Activated CD4-positive, alpha-beta T cell treated with anti-CD3 and anti-CD28 coated beads, Interleukin-2, amount 50 U/mL, for 24 hours (primary cell): Measurements from ENCODE around the gene ZNF428.
A peak's percentile ranks its signal among the peaks of the same experiment; 100 is the strongest.
"Not testable (repeated sequence)": the region's sequence is repeated elsewhere in the genome, so short reads cannot be mapped to it uniquely, and the experiment has no call there.

Source experiments
- DNase-seq, 2 donors: peaks; one replicate each; pipeline ENCODE4 v3.0.0-alpha.2; 2020; ENCODE audit warnings: low read depth in 1 of 2, low spot score in 1 of 2

The ZNF428 gene

DNA sequence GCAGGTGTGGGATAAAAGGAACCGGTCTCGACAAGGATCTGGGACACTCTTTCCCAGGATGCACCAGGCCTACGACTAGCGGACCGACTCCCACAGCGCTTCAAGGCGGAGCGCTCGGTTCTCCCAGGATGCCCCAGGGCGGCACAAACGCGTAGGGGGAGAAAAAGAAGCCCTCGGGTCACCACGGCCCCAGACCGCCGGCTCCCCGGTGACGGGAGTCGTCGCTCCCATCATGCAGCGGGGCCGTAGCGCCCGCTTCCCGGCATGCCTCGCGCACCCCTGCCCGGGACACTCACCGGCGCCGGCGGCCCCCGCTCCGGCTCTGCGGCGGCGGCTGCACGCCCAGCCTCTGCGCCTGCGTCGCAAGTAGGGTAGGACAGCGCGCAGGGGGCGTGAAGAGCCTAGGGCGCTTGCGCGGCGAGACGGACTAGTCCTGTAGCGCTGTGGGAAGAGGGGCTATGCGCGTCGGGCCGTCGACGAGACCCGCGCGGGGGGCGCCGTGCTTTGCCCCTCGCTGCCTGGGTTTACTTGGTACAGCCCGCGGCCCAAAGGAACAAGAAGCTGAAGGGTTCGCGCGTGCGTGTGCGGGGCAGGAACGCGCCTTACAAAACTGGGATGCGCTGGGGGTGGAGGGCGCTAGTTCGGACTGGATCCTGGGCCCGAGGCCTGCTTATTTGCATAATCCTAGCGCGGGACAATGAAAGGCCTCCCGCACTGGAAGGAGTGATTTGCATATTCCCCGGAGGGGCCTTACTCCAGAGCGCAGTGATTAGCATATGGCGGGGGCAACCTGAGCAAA is at the start of gene ZNF428:
ZNF428 (minus strand) TSS at position 368 of the 799 bp plus-strand sequence. CDS start 5,325 bp downstream, outside the sequence.
- peak; percentile 73 to 75 for DNase-seq

DNA sequence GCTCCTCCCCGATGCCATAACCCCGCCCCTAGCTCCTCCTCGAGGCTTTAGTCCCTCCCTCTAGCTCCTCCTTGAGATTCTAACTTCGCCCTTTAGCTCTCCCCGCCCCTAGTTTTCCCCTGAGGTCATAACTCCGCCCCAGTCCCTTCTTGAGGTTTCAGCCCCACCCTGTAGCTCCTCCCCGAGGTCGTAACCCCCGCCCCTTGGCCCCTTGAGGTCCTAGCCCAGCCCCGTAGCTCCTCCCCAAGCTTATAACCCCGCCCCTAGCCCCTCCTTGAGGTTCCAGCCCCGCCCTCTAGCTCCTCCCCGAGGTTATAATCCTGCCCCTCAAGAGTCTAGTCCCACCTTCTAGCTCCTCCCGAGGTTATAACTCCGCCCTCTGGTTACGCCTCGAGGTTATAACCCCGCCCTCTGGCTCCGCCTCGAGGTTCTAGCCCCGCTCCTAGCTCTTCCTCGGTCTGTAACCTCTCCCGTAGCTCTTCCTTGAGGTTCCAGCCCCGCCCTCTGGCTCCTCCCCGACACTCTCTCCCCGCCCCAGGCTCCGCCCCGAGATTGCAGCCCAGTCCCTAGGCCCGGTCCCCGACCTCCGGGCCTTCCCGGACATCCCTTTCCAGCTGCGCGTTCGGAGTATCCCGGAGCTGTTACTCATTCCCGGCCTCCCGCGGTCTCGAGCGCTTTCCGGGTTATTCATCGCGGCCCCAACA is 49.1 kb upstream of the ZNF428 start:
- DNase-seq: peak; percentile 91 to 95

- no peak for DNase-seq
Measured at GRCh38 chr19:43667876-43668405, 48.5 kb upstream of the ZNF428 start.

- DNase-seq: no peak
Measured at GRCh38 chr19:43667126-43667875, 47.9 kb upstream of the ZNF428 start.

DNA sequence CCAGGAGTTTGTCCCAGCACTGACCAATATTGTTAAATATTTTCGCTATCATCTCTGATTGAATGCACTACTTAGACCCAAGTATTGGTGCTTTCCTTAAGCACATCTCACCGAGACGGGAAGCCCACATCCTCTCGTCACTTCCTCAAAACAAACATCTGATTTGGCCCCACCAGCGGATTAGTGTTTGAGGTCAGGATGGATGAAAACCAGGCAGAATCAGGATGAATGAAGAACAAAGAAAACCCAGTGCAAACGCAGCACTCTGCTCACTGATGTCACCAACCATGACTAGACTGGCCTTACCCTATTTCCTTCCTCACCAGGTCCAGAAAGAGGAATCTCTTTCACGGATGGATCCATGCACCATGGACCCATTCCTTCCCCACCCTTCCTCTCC is 44.6 kb upstream of the ZNF428 start:
- DNase-seq: no peak

DNA sequence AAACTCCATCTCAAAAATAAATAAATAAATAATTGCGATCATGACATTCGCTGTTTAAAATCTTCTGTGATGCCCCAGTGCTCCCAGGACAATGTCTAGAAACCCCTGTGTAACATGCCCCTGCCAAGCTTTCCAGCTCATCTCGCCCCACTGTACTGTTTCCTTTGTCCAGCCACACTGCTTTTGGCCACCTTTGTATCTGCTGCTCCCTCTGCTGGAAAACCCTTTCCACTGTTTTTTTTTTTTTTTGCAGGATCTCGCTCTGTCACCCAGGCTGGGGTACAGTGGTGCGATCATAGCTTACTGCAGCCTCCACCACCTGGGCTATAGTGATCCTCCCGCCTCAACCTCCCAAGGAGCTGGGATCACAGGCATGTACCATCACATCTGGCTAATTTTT is 43.1 kb upstream of the ZNF428 start:
- DNase-seq: no peak

- DNase-seq: no peak
Measured at GRCh38 chr19:43660971-43661360, 41.5 kb upstream of the ZNF428 start.

- no peak for DNase-seq
Measured at GRCh38 chr19:43660301-43660970, 41.0 kb upstream of the ZNF428 start.

DNA sequence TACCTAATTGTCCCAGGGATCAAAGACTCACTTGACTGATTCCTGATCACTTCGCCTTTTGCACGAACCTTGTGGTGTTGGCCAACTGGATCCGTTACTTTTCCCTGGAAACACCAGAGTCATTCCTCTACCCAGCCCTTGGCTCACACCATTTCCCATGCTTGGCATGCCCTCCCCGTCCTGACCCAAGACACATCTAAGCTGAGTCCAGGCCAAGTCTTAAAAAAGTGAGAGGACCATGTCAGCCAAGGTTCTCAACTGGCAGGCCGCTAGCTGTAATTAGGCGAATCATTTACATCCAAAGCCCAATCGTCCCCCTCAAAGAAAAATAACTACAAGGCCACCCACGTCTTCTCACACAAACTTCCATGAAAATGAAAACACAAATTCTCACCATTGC is 39.1 kb upstream of the ZNF428 start:
- DNase-seq: no peak

DNA sequence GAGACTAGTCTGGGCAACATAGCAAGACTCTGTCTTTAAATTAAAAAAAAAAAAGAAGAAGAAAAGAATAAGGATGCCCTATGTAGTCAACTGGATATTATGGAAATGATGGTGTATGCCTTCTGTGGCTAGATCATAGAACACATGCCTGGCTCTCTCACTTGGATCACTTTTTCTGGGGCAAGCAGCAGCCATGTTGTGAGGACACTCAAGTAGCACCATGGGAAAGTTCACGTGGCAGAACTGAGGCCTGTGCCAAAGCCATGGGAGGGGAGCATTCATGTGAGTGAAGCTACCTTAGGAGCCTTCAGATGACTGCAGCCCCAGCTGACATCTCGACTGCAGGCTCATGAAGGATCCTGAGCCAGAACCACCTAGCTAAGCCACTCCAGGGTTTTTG is 38.6 kb upstream of the ZNF428 start:
- DNase-seq: no peak

DNA sequence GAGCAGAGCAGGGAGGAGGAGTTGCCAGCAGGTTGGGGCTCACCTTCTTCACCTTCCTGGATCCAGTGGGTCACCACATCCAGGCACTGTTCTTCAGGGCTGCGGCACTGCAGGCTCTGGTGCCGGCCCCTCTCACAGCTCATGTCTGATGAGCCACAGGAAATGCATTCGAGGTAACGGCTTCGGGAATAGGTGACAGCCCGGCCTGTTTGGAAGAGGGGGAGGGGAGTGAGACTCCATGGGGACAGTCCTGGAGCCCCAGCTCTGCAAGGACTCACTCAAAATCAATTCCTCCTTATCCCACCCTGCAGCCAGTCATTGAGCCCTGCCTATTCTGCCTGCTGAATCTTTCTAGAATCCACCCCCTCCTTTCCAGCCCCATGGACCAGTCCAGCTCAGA is 37.0 kb upstream of the ZNF428 start:
- no peak for DNase-seq

DNA sequence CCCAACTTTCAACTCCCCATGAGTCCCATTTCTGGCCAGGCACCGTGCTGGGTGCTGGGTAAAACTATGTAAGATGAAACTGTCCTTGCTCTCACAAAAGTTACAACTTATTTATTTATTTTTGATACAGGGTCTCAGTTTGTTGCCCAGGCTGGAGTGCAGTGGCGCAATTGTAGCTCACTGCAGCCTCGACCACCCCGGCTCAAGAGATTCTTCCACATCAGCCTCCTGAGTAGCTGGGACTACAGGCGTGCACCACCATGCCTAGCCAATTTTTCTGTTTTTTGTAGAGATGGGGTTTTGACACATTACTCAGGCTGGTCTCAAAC is 33.1 kb upstream of the ZNF428 start:
- no peak for DNase-seq

DNA sequence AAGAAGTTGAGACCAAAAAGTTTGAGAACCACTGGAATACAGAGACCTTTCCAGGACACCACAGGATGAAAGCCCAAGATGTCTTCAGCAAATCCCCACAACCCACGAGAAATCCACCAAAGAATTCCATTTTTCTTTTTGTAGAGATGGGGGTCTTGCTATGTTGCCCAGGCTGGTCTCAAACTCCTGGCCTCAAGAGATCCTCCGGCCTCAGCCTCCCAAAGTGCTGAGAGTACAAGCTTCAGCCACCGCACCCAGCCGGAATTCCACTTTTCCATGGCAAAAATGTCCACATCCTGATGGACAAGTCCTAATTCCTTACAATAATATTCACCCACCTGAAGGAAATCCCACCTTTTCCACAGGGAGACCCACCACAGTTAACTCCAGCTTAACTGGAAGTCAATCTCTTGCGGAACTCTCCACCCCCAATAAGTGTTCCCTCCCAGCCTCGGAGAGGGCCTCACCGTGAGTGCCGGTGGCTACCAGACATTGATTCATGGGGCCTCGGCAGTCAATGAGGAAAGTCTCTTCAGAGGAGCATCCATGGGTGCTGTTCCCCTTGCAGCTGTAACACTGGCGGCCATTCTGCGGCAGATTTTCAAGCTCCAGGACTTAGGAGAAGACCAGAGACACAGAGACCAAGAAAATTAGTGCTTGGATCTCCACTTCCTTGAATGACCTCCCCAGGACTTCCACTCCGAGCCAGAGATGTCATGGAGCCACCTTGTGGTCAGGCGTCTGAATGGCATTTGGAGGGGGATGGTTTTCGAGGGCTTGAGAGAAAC is 32.5 kb upstream of the ZNF428 start:
- DNase-seq: peak in 1 of 2 donors; percentile 27

GRCh38 chr19:43650276-43650675 is 30.8 kb upstream of the ZNF428 start:
- DNase-seq: not testable (repeated sequence)

DNA sequence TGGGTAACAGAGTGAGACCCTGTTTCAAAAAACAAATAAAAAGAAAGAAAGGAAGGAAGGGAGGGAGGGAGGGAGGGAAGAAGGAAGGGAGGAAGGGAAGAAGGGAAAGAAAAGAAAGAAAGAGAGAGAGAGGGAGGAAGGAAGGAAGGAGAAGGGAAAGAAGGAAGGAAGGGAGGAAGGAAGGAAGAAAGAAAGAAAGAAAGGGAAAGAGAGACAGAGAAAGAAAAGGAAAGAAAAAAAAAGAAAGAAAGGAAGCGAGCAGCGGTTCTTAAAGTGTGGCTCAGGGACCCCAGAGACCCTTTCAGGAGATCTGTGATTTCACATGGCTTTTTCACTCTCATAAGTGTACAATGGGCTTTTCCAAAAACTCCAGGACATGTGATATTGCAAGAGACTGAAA is 30.1 kb upstream of the ZNF428 start:
- DNase-seq: no peak

GRCh38 chr19:43648633-43649032 is 29.2 kb upstream of the ZNF428 start:
- DNase-seq: no peak

DNA sequence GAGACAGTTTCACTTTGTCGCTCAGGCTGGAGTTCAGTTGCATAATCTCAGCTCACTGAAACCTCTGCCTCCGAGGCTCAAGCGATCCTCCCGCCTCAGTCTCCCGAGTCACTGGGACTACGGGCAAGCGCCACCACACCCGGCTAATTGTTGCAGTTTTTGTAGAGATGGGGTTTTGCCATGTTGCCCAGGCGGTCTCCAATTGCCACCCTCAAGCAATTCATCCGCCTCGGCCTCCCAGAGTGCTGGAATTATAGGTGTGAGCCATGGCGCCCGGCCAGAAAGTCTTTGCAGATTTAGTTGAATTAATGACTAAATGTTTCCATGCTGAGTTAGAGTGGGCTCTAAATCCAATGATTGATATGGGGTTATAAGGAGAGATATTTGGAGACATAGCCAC is 24.8 kb upstream of the ZNF428 start:
- no peak for DNase-seq

GRCh38 chr19:43643326-43643725 is 23.9 kb upstream of the ZNF428 start:
- DNase-seq: no peak

DNA sequence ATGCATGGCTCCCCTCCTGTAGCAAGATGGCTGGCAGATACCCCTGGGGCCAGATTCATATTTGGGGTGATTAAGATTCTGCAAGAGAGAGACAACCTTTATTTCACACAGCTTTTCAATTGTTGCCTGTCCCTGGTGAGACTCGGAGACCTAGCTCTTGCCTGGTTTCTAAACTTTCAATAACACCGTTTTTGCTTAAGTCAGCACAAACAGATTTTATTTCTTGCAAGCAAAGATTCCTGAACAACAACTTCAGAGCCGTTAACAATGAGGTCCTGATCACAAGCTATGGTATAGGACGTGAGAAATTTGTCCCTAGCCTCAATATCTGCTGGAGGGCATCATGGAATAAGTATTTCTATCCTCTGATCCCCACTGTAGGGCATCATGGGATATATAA is 23.1 kb upstream of the ZNF428 start:
- DNase-seq: no peak

DNA sequence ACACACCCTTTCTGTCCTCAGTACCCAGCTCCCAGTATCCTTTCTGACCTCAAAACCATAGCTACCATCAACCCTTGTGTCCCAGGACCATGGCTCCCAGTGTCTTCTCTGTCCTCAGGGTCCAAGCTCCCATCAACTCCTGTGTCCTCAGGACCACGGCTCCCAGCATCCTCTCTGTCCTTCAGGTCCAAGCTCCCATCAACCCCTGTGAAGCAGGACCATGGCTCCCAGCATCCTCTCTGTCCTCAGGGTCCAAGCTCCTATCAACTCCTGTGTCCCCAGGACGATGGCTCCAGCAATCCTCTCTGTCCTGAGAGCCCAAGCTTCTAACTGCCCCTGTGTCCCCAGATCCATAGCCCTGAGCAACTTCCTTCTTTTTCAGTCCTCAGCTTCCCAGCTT is 21.9 kb upstream of the ZNF428 start:
- no peak for DNase-seq

DNA sequence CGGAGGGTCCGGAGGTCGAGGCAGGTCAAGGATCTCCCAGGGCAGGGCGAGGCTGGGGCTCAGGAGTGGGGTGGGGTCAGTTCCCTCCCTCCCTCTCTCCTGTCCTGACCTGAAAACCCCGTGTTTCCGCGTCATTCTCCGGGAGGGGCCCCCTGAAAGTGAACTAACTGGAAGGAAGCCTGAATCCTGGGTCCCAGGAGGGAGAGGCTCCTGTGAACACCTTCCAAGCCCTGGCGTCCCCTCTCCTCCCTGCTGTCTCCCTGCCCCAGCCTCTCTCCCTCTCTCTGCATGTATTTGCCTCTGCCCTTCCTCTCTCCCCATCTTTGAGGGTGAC is 21.0 kb upstream of the ZNF428 start:
- no peak for DNase-seq
